MG63 (cell line): ENCODE results near the gene DLL4. TPM values are rescaled to one million over a fixed set of nuclear protein-coding genes. Genes with fewer than 3 reads are reported as not detected.
"Not testable (repeated sequence)": the region's sequence is repeated elsewhere in the genome, so short reads cannot be mapped to it uniquely, and the experiment has no call there.

Experiments
- DNase-seq: peaks from one replicate; pipeline ENCODE4 v3.0.0-alpha.2; 2020
- H3K27me3 ChIP-seq: fragments of 250-450 bp; sonication (Bioruptor Pico); 2 replicates; pipeline ENCODE4 v1.5.1; 2020; ENCODE audit warnings: mild to moderate bottlenecking, moderate library complexity
- H3K36me3 ChIP-seq: fragments of 250-450 bp; sonication (Bioruptor Pico); 2 replicates; pipeline ENCODE4 v1.5.1; 2020; ENCODE audit warnings: mild to moderate bottlenecking, moderate library complexity
- H3K4me3 ChIP-seq: fragments of 250-450 bp; sonication (Bioruptor Pico); 2 replicates; pipeline ENCODE4 v1.5.1; 2020; ENCODE audit warnings: mild to moderate bottlenecking, moderate library complexity
- H3K9me3 ChIP-seq: fragments of 250-450 bp; sonication (Bioruptor Pico); 2 replicates; pipeline ENCODE4 v1.5.1; 2020; ENCODE audit warnings: mild to moderate bottlenecking, moderate library complexity
- total RNA-seq: library from RNA; depleted of rRNA; stranded (reverse); fragments of >200 nt; shearing (Covaris generic); gene quantifications from 2 replicates; pipeline ENCODE4 v1.2.3, GENCODE V29; 2014; ENCODE audit warnings: low replicate concordance

The DLL4 gene
- total RNA-seq, 1 experiment from 2014 or later, result not detected

- Histone ChIP-seq H3K9me3 (no peaks in the 10 kb centered on the region), H3K4me3 (no peak overlapping the region), H3K36me3 (peaks cover 17% of the 10 kb centered on the region), H3K27me3 (no peaks in the 10 kb centered on the region)
- DNase-seq, result no peak
Measured at GRCh38 chr15:40958723-40959122, 29.6 kb downstream of the DLL4 start.

- no peaks in the 10 kb centered on the region for H3K27me3 ChIP-seq
- H3K9me3 ChIP-seq, result no peaks in the 10 kb centered on the region
- no peak for DNase-seq
- no peak overlapping the region for H3K4me3 ChIP-seq
- peaks cover 17% of the 10 kb centered on the region for H3K36me3 ChIP-seq
Measured at GRCh38 chr15:40959331-40960141, 30.4 kb downstream of the DLL4 start.

- H3K4me3 ChIP-seq, result no peak overlapping the region
- H3K27me3 ChIP-seq, result no peaks in the 10 kb centered on the region
- no peak for DNase-seq
- no peaks in the 10 kb centered on the region for H3K9me3 ChIP-seq
- peaks cover 12% of the 10 kb centered on the region for H3K36me3 ChIP-seq
Measured at GRCh38 chr15:40960151-40960885, 31.2 kb downstream of the DLL4 start.

GRCh38 chr15:40960925-40961324 lies 31.8 kb downstream of the DLL4 start:
- DNase-seq, result no peak

GRCh38 chr15:40961740-40962139 lies 32.6 kb downstream of the DLL4 start:
- DNase-seq, H3K27me3 ChIP-seq, H3K36me3 ChIP-seq, H3K9me3 ChIP-seq, H3K4me3 ChIP-seq: not testable (repeated sequence)

More at GRCh38 chr15:40960925-40961324, 31.8 kb downstream of the DLL4 start:
- H3K4me3 ChIP-seq, result no peak overlapping the region
- H3K9me3 ChIP-seq, result no peaks in the 10 kb centered on the region
- peaks cover 9% of the 10 kb centered on the region for H3K36me3 ChIP-seq
- no peaks in the 10 kb centered on the region for H3K27me3 ChIP-seq

GRCh38 chr15:40962317-40962716 lies 33.2 kb downstream of the DLL4 start:
- DNase-seq, H3K4me3 ChIP-seq, H3K27me3 ChIP-seq, H3K36me3 ChIP-seq, H3K9me3 ChIP-seq: not testable (repeated sequence)

GRCh38 chr15:40963201-40963600 lies 34.1 kb downstream of the DLL4 start:
- no peak overlapping the region for H3K4me3 ChIP-seq
- no peaks in the 10 kb centered on the region for H3K36me3 ChIP-seq
- H3K9me3 ChIP-seq, result no peaks in the 10 kb centered on the region
- DNase-seq, result no peak
- no peaks in the 10 kb centered on the region for H3K27me3 ChIP-seq

GRCh38 chr15:40964006-40964405 lies 34.9 kb downstream of the DLL4 start:
- H3K27me3 ChIP-seq, result no peaks in the 10 kb centered on the region
- H3K36me3 ChIP-seq, result no peaks in the 10 kb centered on the region
- DNase-seq, result no peak
- H3K4me3 ChIP-seq, result no peak overlapping the region
- H3K9me3 ChIP-seq, result no peaks in the 10 kb centered on the region

- Histone ChIP-seq H3K36me3 (no peaks in the 10 kb centered on the region), H3K4me3 (no peak overlapping the region), H3K9me3 (no peaks in the 10 kb centered on the region), H3K27me3 (no peaks in the 10 kb centered on the region)
- DNase-seq, result no peak
Measured at GRCh38 chr15:40964634-40965033, 35.5 kb downstream of the DLL4 start.

GRCh38 chr15:40968290-40969085 lies 39.3 kb downstream of the DLL4 start:
- Histone ChIP-seq H3K9me3 (no peaks in the 10 kb centered on the region), H3K27me3 (no peaks in the 10 kb centered on the region), H3K36me3 (0 out of 2 replicates have a peak, but pooled peaks cover under 1% of the 10 kb centered on the region), H3K4me3 (no peak overlapping the region)
- no peak for DNase-seq

- no peak for DNase-seq
- H3K27me3 ChIP-seq, result no peaks in the 10 kb centered on the region
- no peaks in the 10 kb centered on the region for H3K9me3 ChIP-seq
- 0 out of 2 replicates have a peak, but pooled peaks cover 4% of the 10 kb centered on the region for H3K36me3 ChIP-seq
- H3K4me3 ChIP-seq, result no peak overlapping the region
Measured at GRCh38 chr15:40969363-40969762, 40.2 kb downstream of the DLL4 start.

GRCh38 chr15:40974879-40975278 lies 45.7 kb downstream of the DLL4 start:
- no peaks in the 10 kb centered on the region for H3K27me3 ChIP-seq
- no peaks in the 10 kb centered on the region for H3K9me3 ChIP-seq
- no peak overlapping the region for H3K4me3 ChIP-seq
- DNase-seq, result no peak
- H3K36me3 ChIP-seq, result peaks cover 42% of the 10 kb centered on the region

- Histone ChIP-seq H3K4me3 (no peak overlapping the region), H3K36me3 (peaks cover 57% of the 10 kb centered on the region), H3K27me3 (no peaks in the 10 kb centered on the region), H3K9me3 (no peaks in the 10 kb centered on the region)
- DNase-seq, result no peak
Measured at GRCh38 chr15:40976819-40977218, 47.7 kb downstream of the DLL4 start.

- Histone ChIP-seq H3K9me3 (no peaks in the 10 kb centered on the region), H3K36me3 (peaks cover 69% of the 10 kb centered on the region), H3K4me3 (no peak overlapping the region), H3K27me3 (no peaks in the 10 kb centered on the region)
- DNase-seq, result no peak
Measured at GRCh38 chr15:40978141-40978540, 49.0 kb downstream of the DLL4 start.

GRCh38 chr15:40978562-40978961 lies 49.4 kb downstream of the DLL4 start:
- Histone ChIP-seq H3K27me3 (no peaks in the 10 kb centered on the region), H3K36me3 (peaks cover 71% of the 10 kb centered on the region), H3K4me3 (no peak overlapping the region), H3K9me3 (no peaks in the 10 kb centered on the region)
- DNase-seq, result no peak

GRCh38 chr15:40981186-40981585 lies 52.0 kb downstream of the DLL4 start:
- no peaks in the 10 kb centered on the region for H3K9me3 ChIP-seq
- peaks cover 84% of the 10 kb centered on the region for H3K36me3 ChIP-seq
- no peaks in the 10 kb centered on the region for H3K27me3 ChIP-seq
- no peak overlapping the region for H3K4me3 ChIP-seq
- DNase-seq, result no peak

GRCh38 chr15:40982855-40983254 lies 53.7 kb downstream of the DLL4 start:
- no peak for DNase-seq
- Histone ChIP-seq H3K36me3 (peaks cover 84% of the 10 kb centered on the region), H3K27me3 (no peaks in the 10 kb centered on the region), H3K9me3 (no peaks in the 10 kb centered on the region), H3K4me3 (no peak overlapping the region)
